Loucy (cell line): ENCODE results near the gene ADIG.

Experiments
- CTCF ChIP-seq: fragments of 200-600 bp; sonication (generic); conservative IDR thresholded peaks from 2 replicates; pipeline ENCODE4 v1.5.1; 2014; ENCODE audit warnings: mild to moderate bottlenecking, antibody characterized with exemption, low read length
- EZH2phosphoT487 ChIP-seq: fragments of 200-600 bp; IDR thresholded peaks from 2 replicates; pipeline ENCODE4 v1.6.1; 2018; ENCODE audit warnings: antibody characterized with exemption, mild to moderate bottlenecking, moderate library complexity, borderline replicate concordance

- TF ChIP-seq CTCF, result no peak
- TF ChIP-seq EZH2phosphoT487, result no peak
Measured at GRCh38 chr20:38579921-38580320, 1.1 kb upstream of the ADIG start.
